Right renal cortex interstitium (tissue), 3 donors: ENCODE measurements around the gene TMEM182. TPM values are rescaled to one million over a fixed set of nuclear protein-coding genes. Genes with fewer than 3 reads are reported as not detected.

Source experiments
- DNase-seq, 3 donors: peaks; one replicate each; pipeline ENCODE4 v3.0.0-alpha.2; 2013; ENCODE audit warnings: low read depth in 3 of 3, low spot score in 2 of 3
- polyA plus RNA-seq, 3 donors: library from polyadenylated mRNA; unstranded; fragments of 120-200 nt; gene quantifications; one replicate each; pipeline ENCODE4 v1.2.1, GENCODE V29; 2013; ENCODE audit not compliant: insufficient read length in 3 of 3

TMEM182 gene
- polyA plus RNA-seq, 3 donors = 7.7 to 9.3 (median 7.9) TPM

- no peak for DNase-seq
Observed at GRCh38 chr2:102765061-102765460, 3.2 kb downstream of the TMEM182 start.

- DNase-seq = no peak
Observed at GRCh38 chr2:102768253-102768652, 6.4 kb downstream of the TMEM182 start.

GRCh38 chr2:102768892-102769291, 7.1 kb downstream of the TMEM182 start:
- DNase-seq = no peak

GRCh38 chr2:102770506-102770905, 8.7 kb downstream of the TMEM182 start:
- DNase-seq = no peak

GRCh38 chr2:102771114-102771513, 9.3 kb downstream of the TMEM182 start:
- DNase-seq = no peak

GRCh38 chr2:102772659-102773058, 10.8 kb downstream of the TMEM182 start:
- DNase-seq = no peak

GRCh38 chr2:102773149-102773705, 11.4 kb downstream of the TMEM182 start:
- DNase-seq = no peak

- no peak for DNase-seq
Observed at GRCh38 chr2:102778260-102778659, 16.4 kb downstream of the TMEM182 start.

- no peak for DNase-seq
Observed at GRCh38 chr2:102780467-102780866, 18.6 kb downstream of the TMEM182 start.

- no peak for DNase-seq
Observed at GRCh38 chr2:102782187-102782586, 20.4 kb downstream of the TMEM182 start.

- no peak for DNase-seq
Observed at GRCh38 chr2:102782933-102783332, 21.1 kb downstream of the TMEM182 start.

- DNase-seq = no peak
Observed at GRCh38 chr2:102783506-102784183, 21.8 kb downstream of the TMEM182 start.

GRCh38 chr2:102784940-102785339, 23.1 kb downstream of the TMEM182 start:
- no peak for DNase-seq

- no peak for DNase-seq
Observed at GRCh38 chr2:102788216-102788884, 26.5 kb downstream of the TMEM182 start.

GRCh38 chr2:102788885-102789260, 27.0 kb downstream of the TMEM182 start:
- DNase-seq = no peak

GRCh38 chr2:102789349-102790090, 27.7 kb downstream of the TMEM182 start:
- no peak for DNase-seq

GRCh38 chr2:102790091-102790455, 28.2 kb downstream of the TMEM182 start:
- DNase-seq = no peak

- no peak for DNase-seq
Observed at GRCh38 chr2:102792568-102793208, 30.9 kb downstream of the TMEM182 start.

GRCh38 chr2:102795641-102796040, 33.8 kb downstream of the TMEM182 start:
- no peak for DNase-seq

GRCh38 chr2:102796337-102796736, 34.5 kb downstream of the TMEM182 start:
- no peak for DNase-seq

- no peak for DNase-seq
Observed at GRCh38 chr2:102797486-102797885, 35.7 kb downstream of the TMEM182 start.
